GM12801 (cell line): Measurements from ENCODE around the gene HTT-AS.

Experiments
- TF ChIP-seq, protein P1 (sequence below): IDR thresholded peaks from one replicate; pipeline ENCODE4 v1.5.1; 2011; ENCODE audit warnings: control low read depth; ENCODE audit not compliant: insufficient read length; ENCODE audit errors: extremely low read depth

HTT-AS gene

DNA sequence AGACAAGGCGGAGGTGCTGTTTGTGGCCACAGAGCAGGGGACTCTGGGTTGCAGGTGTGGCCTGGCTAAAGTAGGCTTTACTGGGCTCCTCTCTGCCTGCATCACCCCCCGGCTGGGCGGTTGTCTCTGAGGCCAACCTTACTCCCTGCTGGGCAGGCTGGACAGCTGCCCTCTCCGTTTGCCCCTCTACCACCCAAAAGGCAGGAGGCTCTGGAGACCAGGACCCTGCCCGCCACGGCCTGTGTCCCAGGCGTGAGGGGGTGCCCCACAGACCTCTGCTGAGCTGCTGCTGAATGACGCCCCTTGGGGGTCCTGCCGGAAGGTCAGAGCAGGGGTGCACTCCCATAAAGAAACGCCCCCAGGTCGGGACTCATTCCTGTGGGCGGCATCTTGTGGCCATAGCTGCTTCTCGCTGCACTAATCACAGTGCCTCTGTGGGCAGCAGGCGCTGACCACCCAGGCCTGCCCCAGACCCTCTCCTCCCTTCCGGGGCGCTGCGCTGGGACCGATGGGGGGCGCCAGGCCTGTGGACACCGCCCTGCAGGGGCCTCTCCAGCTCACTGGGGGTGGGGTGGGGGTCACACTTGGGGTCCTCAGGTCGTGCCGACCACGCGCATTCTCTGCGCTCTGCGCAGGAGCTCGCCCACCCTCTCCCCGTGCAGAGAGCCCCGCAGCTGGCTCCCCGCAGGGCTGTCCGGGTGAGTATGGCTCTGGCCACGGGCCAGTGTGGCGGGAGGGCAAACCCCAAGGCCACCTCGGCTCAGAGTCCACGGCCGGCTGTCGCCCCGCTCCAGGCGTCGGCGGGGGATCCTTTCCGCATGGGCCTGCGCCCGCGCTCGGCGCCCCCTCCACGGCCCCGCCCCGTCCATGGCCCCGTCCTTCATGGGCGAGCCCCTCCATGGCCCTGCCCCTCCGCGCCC is 920 bp downstream of the HTT-AS start:
- TF ChIP-seq, protein P1, sequence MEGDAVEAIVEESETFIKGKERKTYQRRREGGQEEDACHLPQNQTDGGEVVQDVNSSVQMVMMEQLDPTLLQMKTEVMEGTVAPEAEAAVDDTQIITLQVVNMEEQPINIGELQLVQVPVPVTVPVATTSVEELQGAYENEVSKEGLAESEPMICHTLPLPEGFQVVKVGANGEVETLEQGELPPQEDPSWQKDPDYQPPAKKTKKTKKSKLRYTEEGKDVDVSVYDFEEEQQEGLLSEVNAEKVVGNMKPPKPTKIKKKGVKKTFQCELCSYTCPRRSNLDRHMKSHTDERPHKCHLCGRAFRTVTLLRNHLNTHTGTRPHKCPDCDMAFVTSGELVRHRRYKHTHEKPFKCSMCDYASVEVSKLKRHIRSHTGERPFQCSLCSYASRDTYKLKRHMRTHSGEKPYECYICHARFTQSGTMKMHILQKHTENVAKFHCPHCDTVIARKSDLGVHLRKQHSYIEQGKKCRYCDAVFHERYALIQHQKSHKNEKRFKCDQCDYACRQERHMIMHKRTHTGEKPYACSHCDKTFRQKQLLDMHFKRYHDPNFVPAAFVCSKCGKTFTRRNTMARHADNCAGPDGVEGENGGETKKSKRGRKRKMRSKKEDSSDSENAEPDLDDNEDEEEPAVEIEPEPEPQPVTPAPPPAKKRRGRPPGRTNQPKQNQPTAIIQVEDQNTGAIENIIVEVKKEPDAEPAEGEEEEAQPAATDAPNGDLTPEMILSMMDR = no peak

DNA sequence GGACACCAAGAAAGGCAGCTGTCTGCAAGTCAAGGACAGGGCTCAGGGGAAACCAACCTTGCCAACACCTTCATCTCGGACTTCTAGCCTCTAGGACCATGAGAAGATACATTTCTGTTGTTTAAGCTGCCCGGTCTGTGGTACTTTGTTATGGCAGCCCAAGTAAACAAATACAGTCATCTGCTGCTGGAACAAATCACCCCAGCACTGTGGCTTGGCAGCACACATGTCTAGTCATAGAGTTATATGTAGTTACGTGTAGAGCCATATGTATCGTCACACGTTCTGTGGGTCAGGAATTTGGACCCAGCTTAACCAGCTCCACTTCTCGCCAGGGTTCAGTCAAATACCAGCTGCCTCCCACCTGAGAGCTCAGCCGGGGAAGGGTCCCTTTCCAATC is 2.5 kb downstream of the HTT-AS start:
- TF ChIP-seq, protein P1 = no peak

DNA sequence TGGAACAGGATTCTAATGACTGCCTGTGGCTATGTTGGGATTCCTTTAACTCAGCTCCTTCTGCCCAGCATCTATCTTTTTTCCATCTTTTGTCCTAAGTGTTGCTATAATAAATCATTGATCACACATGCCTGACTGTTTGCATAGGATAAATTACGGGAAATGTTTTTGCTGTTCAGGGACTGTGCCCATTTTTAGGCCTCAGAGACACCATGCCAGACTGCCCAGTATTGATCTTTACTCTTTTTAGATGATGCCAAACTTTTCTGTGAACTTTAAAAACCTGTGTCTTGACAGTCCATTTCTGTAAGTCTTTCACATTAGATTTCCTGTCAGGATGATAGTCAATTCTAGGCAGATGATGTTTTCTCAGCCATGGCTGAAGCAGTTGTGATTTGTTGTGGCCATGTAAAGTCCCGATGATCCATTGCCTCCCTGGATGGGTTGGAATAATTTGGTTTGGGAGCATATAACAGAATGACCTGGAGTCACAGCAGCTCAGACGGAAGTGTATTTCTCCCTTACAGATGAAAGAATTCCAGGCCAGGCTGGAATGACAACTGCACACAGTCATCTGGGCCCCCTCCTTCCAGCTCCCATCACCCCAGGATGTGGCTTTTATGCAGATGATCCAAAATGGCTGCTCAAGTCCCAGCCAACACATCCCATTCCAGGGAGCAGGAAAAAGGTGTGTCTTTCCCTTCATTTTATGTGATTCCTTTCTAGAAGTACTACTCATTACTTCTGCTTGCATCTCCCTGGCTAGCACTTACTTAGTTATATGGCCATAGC is 3.4 kb downstream of the HTT-AS start:
- TF ChIP-seq, protein P1 = no peak

DNA sequence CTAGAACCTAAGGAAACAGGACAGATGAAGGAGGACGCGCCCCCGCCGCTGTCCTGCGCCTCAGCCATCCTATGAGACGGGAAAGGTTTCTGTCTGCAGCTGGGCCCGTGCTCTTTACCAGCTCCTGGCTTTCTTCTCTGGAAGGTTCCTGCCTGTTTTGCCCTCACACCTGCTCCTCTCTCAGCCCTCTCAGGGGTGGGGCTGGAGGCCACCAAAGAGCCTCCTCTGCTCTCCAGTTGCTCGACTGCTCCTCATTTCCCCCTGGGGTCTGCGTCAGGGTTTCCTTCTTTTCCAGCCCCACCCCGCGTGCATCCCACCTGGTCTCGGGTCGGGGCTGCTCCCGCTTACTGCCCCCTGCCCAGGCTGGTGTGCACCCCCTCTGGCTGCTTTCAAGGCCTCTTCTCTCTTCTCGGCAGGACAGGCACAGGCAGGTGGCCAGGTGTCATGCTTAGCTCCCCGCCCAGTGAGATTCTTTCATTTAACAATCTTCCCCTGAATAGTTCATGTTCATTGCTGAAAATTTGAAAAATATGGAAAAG is 4.6 kb downstream of the HTT-AS start:
- TF ChIP-seq, protein P1 = no peak

DNA sequence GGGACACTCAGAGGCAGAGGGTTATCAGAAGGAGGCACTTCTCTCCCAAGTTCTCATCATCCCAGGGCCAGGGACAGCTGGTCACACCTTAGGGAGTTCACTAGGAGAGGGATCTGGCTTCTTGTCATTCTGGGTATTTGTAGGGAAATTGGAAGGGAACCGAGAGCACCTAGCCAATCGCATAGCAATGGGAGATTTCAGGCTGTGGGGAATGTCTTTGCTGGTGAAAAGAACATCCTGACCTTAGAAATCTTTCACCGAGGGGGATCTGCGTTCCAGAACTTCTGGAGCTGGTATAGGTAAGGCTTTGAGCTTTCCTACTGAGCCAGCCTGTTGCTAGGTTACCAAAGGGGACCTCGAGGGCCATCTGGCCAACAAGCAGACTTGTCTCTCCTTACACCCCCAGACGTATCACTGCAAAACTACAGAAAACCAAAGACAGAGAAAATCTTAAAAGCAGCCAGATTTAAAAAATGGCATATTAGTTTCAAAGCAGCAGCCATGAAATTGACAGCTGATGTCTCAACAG is 6.8 kb downstream of the HTT-AS start:
- TF ChIP-seq, protein P1 = no peak

DNA sequence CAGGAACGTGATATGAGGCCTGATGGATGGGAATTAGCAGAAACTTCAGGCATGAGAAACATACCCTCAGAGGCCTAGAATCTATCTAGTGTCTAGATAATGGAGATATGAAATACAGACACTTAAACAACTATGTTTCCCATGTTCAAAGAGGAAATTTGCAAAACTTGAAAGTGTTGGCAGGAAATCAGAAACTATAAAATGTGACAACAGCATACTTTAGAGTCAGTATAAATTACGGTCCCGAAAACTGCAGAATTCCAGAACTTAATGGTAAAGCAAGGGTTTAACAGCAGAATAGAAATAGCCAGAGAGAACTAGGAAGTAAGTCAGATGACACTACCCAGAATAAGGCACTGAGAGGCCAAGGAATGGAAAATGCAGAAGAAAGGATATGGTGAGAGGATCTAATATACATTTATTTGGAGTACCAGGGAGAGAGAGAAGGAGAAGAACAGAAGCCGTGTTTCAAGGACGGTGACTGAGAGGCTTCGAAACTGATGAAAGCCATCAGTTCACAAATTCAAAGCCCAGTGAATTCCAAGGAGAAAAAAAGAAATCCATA is 7.4 kb downstream of the HTT-AS start:
- TF ChIP-seq, protein P1 = no peak

DNA sequence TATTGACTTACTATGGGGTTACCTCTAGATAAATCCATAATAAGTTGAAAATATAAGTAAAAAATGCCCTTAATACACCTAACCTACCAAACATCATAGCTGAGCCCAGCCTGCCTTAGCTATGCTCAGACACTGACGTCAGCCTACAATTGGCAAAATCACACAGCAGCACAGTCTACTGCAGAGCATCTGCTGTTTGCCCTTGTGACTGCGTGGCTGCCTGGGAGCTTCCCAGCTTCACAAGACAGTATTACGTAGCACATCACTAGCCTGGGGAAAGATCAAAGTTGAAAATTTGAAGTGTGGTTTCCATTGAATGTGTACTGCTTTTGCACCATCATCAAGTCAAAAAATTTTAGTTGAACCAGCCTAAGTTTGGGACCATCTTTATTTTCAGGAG is 8.8 kb downstream of the HTT-AS start:
- TF ChIP-seq, protein P1 = no peak
